HCT116 (cell line): ENCODE data around the gene RXFP3.

Experiments used
- EGR1 ChIP-seq: IDR thresholded peaks from 2 replicates; pipeline ENCODE4 v1.6.1; 2012; ENCODE audit warnings: low read depth
- EZH2 ChIP-seq: fragments of 200-600 bp; sonication (generic); IDR thresholded peaks from 2 replicates; pipeline ENCODE4 v1.6.1; 2017; ENCODE audit warnings: antibody characterized with exemption, mixed run types
- EZH2phosphoT487 ChIP-seq: fragments of 200-600 bp; IDR thresholded peaks from 2 replicates; pipeline ENCODE4 v1.6.1; 2018; ENCODE audit warnings: antibody characterized with exemption, borderline replicate concordance
- FOSL1 ChIP-seq: IDR thresholded peaks from 2 replicates; pipeline ENCODE4 v1.6.1; 2012; ENCODE audit warnings: low read depth
- POLR2A ChIP-seq: IDR thresholded peaks from 2 replicates; pipeline ENCODE4 v1.7.0; 2011; ENCODE audit warnings: borderline replicate concordance; ENCODE audit not compliant: insufficient read depth, insufficient read length; ENCODE audit errors: extremely low read depth
- POLR2AphosphoS5 ChIP-seq: IDR thresholded peaks from 2 replicates; pipeline ENCODE4 v1.6.1; 2011; ENCODE audit warnings: mild to moderate bottlenecking, low read depth, low read length, moderate library complexity
- RAD21 ChIP-seq: IDR thresholded peaks from 2 replicates; pipeline ENCODE4 v1.6.1; 2012; ENCODE audit warnings: low read depth, mild to moderate bottlenecking
- SIN3A ChIP-seq: IDR thresholded peaks from 2 replicates; pipeline ENCODE4 v1.6.1; 2012; ENCODE audit warnings: low read depth
- TCF7L2 ChIP-seq: IDR thresholded peaks from 2 replicates; pipeline ENCODE4 v1.7.0; 2011; ENCODE audit warnings: borderline replicate concordance, inconsistent platforms; ENCODE audit not compliant: insufficient read depth, insufficient read length; ENCODE audit errors: extremely low read depth
- TF ChIP-seq, protein P1 (sequence below), 3 experiments: fragments of 200-600 bp in 1 of 3; sonication (generic) in 1 of 3; IDR thresholded peaks in 2 of 3; conservative IDR thresholded peaks in 1 of 3; 2 replicates each; pipeline ENCODE4 v1.5.1; 2012 to 2017; ENCODE audit warnings: low read depth in 2 of 3, low read length in 2 of 3, antibody characterized with exemption in 1 of 3, borderline replicate concordance in 1 of 3, control low read depth in 1 of 3, mild to moderate bottlenecking in 1 of 3, mixed read lengths in 1 of 3, mixed run types in 1 of 3, moderate library complexity in 1 of 3; ENCODE audit not compliant: insufficient read depth in 1 of 3
- TF ChIP-seq, protein P2 (sequence below): IDR thresholded peaks from 2 replicates; pipeline ENCODE4 v1.6.1; 2012
- TF ChIP-seq, protein P3 (sequence below): IDR thresholded peaks from 2 replicates; pipeline ENCODE4 v1.6.1; 2011; ENCODE audit warnings: mild to moderate bottlenecking, low read length, moderate library complexity; ENCODE audit not compliant: insufficient replicate concordance; ENCODE audit errors: extremely low read depth
- TF ChIP-seq, protein P4 (sequence below): IDR thresholded peaks from 2 replicates; pipeline ENCODE4 v1.6.1; 2012
- TF ChIP-seq, protein P5 (sequence below): IDR thresholded peaks from 2 replicates; pipeline ENCODE4 v1.6.1; 2012; ENCODE audit warnings: low read depth

DNA sequence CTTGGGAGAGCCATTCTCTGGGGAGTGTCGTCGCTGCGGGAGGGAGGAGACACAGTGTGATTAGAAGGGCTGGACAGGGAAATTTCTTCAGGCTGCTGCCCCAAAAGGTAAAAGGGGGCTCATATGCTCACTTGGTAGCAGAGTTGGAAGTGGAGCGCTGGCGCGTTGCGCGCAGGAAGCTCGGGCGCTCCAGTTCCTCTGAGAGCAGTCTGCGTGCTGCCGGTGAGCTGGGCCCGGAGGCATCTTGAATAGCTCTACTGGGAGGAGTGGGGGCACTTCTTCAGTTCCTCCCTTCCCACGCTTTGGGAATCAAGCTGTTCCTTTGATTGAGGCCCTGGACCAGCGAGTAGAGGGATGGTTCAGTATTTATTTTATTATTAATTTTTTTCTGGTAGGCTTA lies 2.7 kb downstream of the RXFP3 start:
- TF ChIP-seq, protein P1, sequence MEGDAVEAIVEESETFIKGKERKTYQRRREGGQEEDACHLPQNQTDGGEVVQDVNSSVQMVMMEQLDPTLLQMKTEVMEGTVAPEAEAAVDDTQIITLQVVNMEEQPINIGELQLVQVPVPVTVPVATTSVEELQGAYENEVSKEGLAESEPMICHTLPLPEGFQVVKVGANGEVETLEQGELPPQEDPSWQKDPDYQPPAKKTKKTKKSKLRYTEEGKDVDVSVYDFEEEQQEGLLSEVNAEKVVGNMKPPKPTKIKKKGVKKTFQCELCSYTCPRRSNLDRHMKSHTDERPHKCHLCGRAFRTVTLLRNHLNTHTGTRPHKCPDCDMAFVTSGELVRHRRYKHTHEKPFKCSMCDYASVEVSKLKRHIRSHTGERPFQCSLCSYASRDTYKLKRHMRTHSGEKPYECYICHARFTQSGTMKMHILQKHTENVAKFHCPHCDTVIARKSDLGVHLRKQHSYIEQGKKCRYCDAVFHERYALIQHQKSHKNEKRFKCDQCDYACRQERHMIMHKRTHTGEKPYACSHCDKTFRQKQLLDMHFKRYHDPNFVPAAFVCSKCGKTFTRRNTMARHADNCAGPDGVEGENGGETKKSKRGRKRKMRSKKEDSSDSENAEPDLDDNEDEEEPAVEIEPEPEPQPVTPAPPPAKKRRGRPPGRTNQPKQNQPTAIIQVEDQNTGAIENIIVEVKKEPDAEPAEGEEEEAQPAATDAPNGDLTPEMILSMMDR (IDR thresholded peaks at IDR 0.05 in 2 of 3, conservative IDR thresholded peaks at IDR 0.05 in 1 of 3; ENCODE audit: borderline replicate concordance in 1 of 3, insufficient read depth in 1 of 3, low read depth in 2 of 3, low read length in 2 of 3) = no peak
- TF ChIP-seq, protein P2, sequence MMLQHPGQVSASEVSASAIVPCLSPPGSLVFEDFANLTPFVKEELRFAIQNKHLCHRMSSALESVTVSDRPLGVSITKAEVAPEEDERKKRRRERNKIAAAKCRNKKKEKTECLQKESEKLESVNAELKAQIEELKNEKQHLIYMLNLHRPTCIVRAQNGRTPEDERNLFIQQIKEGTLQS = no peak
- TF ChIP-seq FOSL1 = no peak
- no peak for TF ChIP-seq EZH2phosphoT487
- no peak for TF ChIP-seq POLR2AphosphoS5
- no peak for TF ChIP-seq SIN3A
- TF ChIP-seq, protein P3, sequence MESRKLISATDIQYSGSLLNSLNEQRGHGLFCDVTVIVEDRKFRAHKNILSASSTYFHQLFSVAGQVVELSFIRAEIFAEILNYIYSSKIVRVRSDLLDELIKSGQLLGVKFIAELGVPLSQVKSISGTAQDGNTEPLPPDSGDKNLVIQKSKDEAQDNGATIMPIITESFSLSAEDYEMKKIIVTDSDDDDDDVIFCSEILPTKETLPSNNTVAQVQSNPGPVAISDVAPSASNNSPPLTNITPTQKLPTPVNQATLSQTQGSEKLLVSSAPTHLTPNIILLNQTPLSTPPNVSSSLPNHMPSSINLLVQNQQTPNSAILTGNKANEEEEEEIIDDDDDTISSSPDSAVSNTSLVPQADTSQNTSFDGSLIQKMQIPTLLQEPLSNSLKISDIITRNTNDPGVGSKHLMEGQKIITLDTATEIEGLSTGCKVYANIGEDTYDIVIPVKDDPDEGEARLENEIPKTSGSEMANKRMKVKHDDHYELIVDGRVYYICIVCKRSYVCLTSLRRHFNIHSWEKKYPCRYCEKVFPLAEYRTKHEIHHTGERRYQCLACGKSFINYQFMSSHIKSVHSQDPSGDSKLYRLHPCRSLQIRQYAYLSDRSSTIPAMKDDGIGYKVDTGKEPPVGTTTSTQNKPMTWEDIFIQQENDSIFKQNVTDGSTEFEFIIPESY = no peak
- TF ChIP-seq EZH2 = no peak
- TF ChIP-seq POLR2A = no peak
- TF ChIP-seq, protein P4, sequence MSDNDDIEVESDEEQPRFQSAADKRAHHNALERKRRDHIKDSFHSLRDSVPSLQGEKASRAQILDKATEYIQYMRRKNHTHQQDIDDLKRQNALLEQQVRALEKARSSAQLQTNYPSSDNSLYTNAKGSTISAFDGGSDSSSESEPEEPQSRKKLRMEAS = no peak
- TF ChIP-seq, protein P5, sequence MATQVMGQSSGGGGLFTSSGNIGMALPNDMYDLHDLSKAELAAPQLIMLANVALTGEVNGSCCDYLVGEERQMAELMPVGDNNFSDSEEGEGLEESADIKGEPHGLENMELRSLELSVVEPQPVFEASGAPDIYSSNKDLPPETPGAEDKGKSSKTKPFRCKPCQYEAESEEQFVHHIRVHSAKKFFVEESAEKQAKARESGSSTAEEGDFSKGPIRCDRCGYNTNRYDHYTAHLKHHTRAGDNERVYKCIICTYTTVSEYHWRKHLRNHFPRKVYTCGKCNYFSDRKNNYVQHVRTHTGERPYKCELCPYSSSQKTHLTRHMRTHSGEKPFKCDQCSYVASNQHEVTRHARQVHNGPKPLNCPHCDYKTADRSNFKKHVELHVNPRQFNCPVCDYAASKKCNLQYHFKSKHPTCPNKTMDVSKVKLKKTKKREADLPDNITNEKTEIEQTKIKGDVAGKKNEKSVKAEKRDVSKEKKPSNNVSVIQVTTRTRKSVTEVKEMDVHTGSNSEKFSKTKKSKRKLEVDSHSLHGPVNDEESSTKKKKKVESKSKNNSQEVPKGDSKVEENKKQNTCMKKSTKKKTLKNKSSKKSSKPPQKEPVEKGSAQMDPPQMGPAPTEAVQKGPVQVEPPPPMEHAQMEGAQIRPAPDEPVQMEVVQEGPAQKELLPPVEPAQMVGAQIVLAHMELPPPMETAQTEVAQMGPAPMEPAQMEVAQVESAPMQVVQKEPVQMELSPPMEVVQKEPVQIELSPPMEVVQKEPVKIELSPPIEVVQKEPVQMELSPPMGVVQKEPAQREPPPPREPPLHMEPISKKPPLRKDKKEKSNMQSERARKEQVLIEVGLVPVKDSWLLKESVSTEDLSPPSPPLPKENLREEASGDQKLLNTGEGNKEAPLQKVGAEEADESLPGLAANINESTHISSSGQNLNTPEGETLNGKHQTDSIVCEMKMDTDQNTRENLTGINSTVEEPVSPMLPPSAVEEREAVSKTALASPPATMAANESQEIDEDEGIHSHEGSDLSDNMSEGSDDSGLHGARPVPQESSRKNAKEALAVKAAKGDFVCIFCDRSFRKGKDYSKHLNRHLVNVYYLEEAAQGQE = no peak
- no peak for TF ChIP-seq EGR1
- TF ChIP-seq TCF7L2 = no peak
- TF ChIP-seq RAD21 = no peak
